ENCODE results near the gene DNAH5. TPM values are rescaled to one million over a fixed set of nuclear protein-coding genes. Genes with fewer than 3 reads are reported as not detected.

Gene DNAH5
- total RNA-seq, 2 donors from 2014 or later = 0.14 to 0.68 TPM

DNA sequence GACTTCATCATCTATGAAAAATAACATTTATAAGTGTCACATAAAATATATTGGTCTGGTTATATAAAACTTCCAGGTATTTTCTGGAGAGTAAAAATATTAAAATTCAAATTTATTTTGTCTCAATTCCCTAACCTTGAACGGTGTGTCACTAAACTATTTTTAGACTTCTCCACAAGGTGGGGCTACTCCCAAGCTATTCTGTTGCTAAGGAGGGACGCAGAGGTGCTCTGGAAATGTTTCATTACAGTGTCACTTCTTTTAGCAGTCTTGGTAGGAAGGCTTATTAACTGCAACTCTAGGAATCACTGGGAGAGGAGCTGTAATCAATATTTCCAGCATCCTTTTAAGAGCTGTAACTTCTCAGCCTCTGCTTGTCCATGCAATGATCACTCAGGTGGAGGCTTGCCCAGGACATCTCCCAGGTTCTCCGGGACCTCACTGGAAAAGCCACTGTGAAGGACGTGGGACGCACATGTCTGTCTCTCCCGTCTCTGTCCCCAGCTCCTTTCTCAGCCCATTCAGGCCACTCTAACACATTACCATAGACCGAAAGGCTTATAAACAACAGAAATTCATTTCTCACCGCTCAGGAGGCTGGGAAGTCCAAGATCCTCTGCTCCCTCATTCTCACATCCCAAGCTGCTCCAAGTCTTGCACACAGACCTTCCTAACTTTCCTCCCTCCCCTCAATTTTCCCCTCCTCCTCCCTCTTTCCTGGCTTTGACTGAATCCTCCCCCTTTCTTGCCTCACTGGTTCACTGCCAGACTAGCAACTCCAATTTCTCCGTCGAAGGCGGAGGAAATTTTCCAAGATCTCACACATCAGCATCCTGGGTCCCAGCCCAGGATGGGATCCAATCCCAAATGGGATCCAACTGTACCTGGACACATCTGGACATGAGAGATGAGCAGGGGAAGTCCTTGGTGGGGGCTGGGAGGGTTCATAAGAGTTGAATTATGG lies 32.7 kb upstream of the DNAH5 start:
- DNase-seq (ENCODE audit: low spot score) (no peak), ATAC-seq (ENCODE audit: insufficient number of reproducible peaks, low FRiP score, low read depth) (no peak)
- Histone ChIP-seq H3K4me3 (no peak overlapping the region), H3K27ac (no peak overlapping the region), H3K4me1 (ENCODE audit: control insufficient read depth in 1 of 2, low read depth in 2 of 2) (peaks cover 0 to 9% of the 10 kb centered on the region in 2 donors), H3K27me3 (replicated peaks; ENCODE audit: insufficient read depth) (no peaks in the 10 kb centered on the region), H3K36me3 (no peaks in the 10 kb centered on the region), H3K9me3 (no peaks in the 10 kb centered on the region)
- no peak for TF ChIP-seq CTCF (IDR thresholded peaks at IDR 0.05)

GRCh38 chr5:13976223-13976622 lies 31.7 kb upstream of the DNAH5 start:
- no peak for ATAC-seq (ENCODE audit: insufficient number of reproducible peaks, low FRiP score, low read depth)
- Histone ChIP-seq H3K27me3 (replicated peaks; ENCODE audit: insufficient read depth) (no peaks in the 10 kb centered on the region), H3K27ac (no peak overlapping the region), H3K9me3 (no peaks in the 10 kb centered on the region), H3K36me3 (no peaks in the 10 kb centered on the region), H3K4me1 (ENCODE audit: control insufficient read depth in 1 of 2, low read depth in 2 of 2) (peaks cover 0 to 9% of the 10 kb centered on the region in 2 donors), H3K4me3 (no peak overlapping the region)
- no peak for DNase-seq (ENCODE audit: low spot score)
- TF ChIP-seq CTCF (IDR thresholded peaks at IDR 0.05) = no peak

- DNase-seq (ENCODE audit: low spot score) = no peak
- no peak overlapping the region for H3K27ac ChIP-seq
- peaks cover 0 to 9% of the 10 kb centered on the region in 2 donors for H3K4me1 ChIP-seq (ENCODE audit: control insufficient read depth in 1 of 2, low read depth in 2 of 2)
- H3K27me3 ChIP-seq (replicated peaks; ENCODE audit: insufficient read depth) = no peaks in the 10 kb centered on the region
- no peaks in the 10 kb centered on the region for H3K36me3 ChIP-seq
- no peak for ATAC-seq (ENCODE audit: insufficient number of reproducible peaks, low FRiP score, low read depth)
- H3K4me3 ChIP-seq = no peak overlapping the region
- no peaks in the 10 kb centered on the region for H3K9me3 ChIP-seq
- no peak for TF ChIP-seq CTCF (IDR thresholded peaks at IDR 0.05)
These were observed 30.8 kb upstream of the DNAH5 start for GRCh38 chr5:13975246-13975645.

- peaks cover 0 to 9% of the 10 kb centered on the region in 2 donors for H3K4me1 ChIP-seq (ENCODE audit: control insufficient read depth in 1 of 2, low read depth in 2 of 2)
- H3K27ac ChIP-seq = no peak overlapping the region
- H3K9me3 ChIP-seq = no peaks in the 10 kb centered on the region
- H3K4me3 ChIP-seq = no peak overlapping the region
- H3K27me3 ChIP-seq (replicated peaks; ENCODE audit: insufficient read depth) = no peaks in the 10 kb centered on the region
- H3K36me3 ChIP-seq = no peaks in the 10 kb centered on the region
- no peak for TF ChIP-seq CTCF (IDR thresholded peaks at IDR 0.05)
- ATAC-seq (ENCODE audit: insufficient number of reproducible peaks, low FRiP score, low read depth) (no peak), DNase-seq (ENCODE audit: low spot score) (no peak)
These were observed 29.2 kb upstream of the DNAH5 start for GRCh38 chr5:13973724-13974123.

- DNase-seq (ENCODE audit: low spot score) (no peak), ATAC-seq (ENCODE audit: insufficient number of reproducible peaks, low FRiP score, low read depth) (no peak)
- Histone ChIP-seq H3K27me3 (replicated peaks; ENCODE audit: insufficient read depth) (no peaks in the 10 kb centered on the region), H3K36me3 (no peaks in the 10 kb centered on the region), H3K4me3 (no peak overlapping the region), H3K9me3 (no peaks in the 10 kb centered on the region), H3K27ac (no peak overlapping the region), H3K4me1 (ENCODE audit: control insufficient read depth in 1 of 2, low read depth in 2 of 2) (peaks cover 0 to 7% of the 10 kb centered on the region in 2 donors)
- TF ChIP-seq CTCF (IDR thresholded peaks at IDR 0.05) = no peak
These were observed 27.5 kb upstream of the DNAH5 start for GRCh38 chr5:13972029-13972428.
